ENCODE measurements around the gene LEFTY2.
"Not testable (repeated sequence)": the region's sequence is repeated elsewhere in the genome, so short reads cannot be mapped to it uniquely, and the experiment has no call there.

LEFTY2 gene

GRCh38 chr1:225899044-225899925 lies 41.7 kb downstream of the LEFTY2 start:
- DNase-seq = no peak

DNA sequence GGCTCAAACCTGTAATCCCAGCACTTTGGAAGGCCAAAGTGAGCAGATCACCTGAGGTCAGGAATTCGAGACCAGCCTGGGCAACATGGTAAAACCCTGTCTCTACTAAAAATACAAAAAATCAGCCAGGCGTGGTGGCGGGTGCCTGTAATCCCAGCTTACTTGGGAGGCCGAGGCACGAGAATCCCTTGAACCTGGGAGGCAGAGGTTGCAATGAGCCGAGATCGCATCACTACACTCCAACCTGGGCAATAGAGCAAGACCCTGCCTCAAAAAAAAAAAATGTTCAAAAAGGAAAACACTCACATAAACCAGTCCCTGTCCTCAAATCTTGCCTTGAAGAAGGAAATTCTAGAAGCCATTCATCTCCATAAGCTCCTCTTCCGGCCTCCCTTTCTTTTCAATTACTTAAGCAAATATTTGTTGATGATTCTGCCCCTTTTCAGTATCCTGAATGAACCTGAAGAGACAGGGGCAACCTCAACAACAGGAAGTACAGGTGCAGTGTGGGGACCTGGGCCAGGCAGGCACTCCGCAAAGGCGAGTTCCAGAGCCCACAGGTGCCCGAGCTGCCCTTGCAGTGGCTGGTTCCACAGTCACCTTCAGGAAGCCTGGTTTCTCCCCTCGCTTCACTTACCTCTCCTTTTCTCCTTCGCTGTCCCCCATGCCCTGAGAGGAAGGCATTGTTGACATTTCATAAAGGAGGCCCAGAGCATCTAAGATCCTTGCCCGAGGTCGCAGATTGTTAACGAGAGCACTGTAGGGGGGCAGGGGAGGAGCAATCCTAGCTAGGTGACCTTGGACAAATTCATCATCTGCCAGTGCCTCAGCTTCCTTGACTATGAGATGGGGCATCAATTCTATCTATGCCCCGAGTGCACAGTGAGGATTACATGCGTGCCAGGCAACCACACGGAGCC lies 43.2 kb downstream of the LEFTY2 start:
- DNase-seq = no peak

GRCh38 chr1:225896937-225897549 lies 44.0 kb downstream of the LEFTY2 start:
- DNase-seq = no peak

GRCh38 chr1:225896494-225896893 lies 44.5 kb downstream of the LEFTY2 start:
- DNase-seq = no peak

GRCh38 chr1:225892307-225892706 lies 48.7 kb downstream of the LEFTY2 start:
- no peak for DNase-seq

GRCh38 chr1:225891229-225891972 lies 49.6 kb downstream of the LEFTY2 start:
- no peak for DNase-seq

DNA sequence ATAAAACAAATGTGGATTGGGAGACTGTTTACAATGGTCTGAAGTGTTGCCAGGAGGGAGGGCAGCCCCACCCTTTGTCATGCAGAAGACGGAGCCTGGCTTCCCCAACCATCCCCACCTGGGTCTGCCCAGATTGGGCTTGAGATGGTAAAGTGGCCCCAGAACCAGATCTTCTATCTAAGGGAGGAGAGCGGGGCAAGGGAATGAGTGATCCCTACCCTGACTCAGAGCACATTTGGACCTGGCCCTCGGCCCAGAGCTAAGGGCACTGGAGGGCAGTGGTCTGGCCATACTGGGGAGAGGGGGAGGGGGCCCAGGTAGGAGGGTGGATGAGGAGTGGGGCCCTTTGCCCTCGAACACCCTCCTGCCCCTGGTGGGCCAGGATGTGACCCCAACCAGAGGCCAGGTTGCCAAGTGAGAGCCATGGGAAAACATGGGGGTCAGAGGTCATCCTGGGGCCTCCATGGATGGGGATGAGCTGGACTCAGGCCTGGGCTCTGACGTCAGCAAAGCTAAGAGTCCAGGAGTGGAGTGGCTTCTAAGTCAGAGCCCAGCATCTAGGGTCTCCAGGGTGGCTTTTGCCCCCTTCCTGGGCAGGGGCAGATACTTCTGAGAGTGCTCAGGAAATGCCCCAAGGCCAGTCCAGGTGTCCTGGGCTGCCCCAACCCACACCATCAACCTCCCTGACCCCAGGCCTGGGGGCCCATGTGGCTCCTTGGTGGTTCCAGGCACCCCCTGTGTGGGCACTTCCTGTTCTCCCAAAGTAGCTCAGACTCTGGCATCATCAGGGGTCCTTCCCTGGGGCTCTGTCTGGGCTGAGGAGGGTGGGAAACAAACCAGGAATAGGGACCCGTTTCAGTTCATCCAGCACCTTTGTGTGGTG lies 50.4 kb downstream of the LEFTY2 start:
- no peak for DNase-seq

GRCh38 chr1:225889743-225890142 lies 51.3 kb downstream of the LEFTY2 start:
- DNase-seq = no peak

DNA sequence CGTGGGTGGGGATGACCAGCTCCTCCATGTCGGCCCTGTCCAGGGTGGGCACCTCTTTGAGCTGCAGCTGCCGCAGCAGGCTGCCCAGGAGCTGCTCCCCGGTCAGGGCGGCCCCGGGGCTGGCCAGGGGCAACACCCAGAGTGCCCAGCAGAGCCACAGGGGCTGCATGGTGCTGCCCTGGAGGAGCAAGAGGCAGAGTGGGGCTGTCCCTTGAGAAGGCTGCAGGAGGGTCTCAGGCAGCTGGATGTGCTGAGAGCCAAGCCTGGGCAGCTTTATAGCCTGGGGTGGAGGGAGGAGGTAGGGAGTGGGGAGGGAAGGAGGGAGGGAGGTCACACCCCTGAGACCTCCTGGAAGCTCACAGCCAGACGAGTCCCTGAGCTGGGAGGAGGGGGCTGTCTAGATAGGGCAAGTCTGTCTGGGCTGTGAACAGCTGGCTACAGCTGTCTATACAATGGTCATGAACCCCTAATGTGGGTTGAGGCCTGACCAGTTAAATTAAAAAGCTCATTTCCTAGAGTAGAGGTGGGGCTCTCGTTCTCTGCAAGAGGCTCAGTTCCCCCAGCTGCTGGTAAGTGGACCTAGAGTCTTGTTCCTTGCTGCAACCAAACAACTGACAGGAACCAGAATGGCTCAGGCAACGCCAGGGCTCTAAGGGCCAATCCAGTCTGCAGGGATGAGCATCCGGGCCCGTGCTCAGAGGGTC lies 52.0 kb downstream of the LEFTY2 start, which contains the start of gene LEFTY1:
TSS of gene LEFTY1 (minus strand) at position 249 of the 704 bp plus-strand sequence. CDS start at position 169, 80 bp downstream.
- no peak for DNase-seq

DNA sequence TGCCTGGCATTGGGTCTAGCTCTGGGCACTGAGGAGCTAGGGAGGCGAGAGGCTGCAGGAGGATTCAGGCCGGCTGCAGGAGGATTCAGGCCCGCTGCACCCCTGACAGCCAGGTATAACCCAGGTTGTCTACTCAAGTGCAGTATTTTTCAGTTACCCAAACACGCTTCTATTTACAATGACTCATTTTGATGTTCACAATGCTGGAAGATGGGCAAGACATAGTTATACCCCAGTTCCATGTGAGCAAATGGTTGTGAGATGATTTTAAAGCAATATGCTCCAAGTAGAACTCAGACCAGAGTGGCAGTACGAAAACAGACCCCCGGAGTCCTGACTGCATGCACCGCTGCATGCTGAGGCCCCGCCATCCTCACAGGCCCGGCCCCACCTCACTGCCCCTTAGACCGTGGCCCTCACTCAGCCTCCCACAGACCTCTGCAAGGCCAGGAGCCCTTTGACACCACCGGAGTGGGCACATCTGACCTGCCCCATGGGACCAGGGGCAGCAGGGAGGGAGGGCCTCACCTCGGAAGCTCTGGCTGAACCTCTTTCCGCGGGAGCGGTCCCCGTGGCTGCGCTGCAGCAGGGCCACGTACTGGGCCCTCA lies 52.6 kb downstream of the LEFTY2 start:
- DNase-seq = no peak

- not testable (repeated sequence) for DNase-seq
Measured at GRCh38 chr1:225887554-225888288, 53.3 kb downstream of the LEFTY2 start.

GRCh38 chr1:225887030-225887314 lies 54.0 kb downstream of the LEFTY2 start:
- DNase-seq = no peak

All from NCI-H446 (cell line).